ENCODE measurements around the gene ZYX.
"Not testable (repeated sequence)": the region's sequence is repeated elsewhere in the genome, so short reads cannot be mapped to it uniquely, and the experiment has no call there.

The ZYX gene

DNA sequence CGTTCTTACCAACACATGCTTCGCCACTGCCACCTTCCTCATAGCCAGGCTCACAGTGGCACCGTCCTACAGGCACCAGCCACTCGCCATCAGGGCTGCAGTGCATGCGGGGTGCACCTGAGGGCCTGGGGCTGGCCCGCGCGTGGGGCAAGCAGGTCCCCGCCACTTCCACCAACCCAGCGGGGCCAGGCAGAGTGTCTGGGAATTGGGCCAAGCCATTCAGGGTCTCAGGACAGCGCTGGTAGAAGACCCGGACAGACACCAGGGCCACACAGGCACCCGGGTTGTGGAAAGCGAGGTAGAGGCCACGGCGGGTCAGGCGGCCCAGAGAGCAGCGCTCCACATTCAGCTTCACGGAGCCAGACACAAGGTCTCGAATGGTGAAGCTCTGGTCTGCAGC is 18.5 kb downstream of the ZYX start:
- no peak for DNase-seq

DNA sequence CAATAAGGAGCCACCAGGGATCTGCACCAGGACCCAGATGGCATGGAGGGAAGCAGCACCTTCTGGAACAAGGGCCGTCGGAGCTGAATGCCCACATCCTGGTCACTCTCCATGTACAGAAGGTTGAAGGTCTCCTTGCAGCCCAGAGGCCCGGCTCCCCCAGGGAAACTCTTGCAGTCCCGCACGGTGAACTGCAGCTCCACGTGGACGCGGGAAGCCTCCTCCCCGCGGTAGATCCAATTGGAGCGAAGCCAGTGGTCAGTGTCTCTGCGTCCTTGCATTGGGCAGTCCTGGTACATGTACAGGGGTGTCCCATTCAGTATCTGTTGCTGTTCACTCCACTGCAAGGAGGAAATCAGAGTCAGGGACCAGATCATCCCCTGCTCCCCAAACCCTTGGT is 20.1 kb downstream of the ZYX start:
- DNase-seq = no peak

DNA sequence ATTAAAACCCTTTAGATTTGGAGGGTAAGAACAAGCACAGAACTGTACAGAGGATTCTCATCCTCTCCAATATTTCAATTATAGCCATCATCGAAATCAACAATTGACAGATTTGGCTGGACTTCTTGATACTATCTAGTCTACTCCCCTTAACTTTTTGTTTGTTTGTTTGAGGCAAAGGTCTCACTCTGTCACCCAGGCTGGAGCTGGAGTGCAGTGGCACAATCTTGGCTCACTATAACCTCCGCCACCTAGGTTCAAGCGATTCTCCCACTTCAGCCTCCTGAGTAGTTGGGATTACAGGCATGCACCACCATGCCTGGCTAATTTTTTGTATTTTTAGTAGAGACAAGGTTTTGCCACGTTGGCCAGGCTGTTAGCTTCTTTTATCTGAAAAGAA is 21.1 kb downstream of the ZYX start:
- not testable (repeated sequence) for DNase-seq

DNA sequence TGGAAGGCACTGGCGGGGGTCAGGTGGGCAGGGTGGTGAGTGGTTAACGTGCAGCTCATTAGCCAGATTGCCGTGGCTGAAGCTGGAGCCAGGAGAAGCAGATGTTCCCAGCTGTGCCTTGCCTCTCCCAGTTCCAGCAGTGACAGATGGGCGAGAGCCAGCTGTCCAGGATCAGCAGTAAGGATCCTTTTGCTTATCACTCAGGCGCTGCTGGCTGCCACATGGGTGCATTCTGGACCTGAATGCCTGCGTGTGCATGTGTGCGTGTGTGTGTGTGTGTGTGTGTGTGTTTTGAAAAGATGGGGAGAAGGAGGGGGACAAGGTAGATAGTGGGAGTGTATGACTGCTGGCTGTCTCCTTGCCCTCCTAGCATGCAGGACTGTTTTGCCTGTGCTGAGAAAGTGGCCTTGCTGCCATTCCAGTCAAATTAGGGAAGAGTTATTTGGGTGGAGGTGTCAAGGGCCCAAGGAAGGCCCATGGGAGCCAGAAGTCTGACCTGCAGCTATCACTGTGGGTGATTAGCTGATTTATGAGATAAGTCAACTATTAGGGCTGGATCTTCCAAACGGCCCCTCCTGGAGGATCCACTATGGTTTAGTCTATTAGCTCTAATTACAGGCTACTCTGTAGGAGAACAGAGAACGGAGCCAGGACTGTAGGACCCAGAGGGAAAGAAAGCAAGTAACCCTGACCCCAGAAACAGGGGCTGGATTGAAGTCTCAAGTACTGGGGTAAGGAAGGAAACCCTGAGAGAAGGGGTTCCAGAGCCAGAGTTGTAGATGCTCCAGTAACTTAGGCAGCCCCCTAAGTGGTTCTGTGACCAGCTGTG is 24.2 kb downstream of the ZYX start:
- DNase-seq = no peak

DNA sequence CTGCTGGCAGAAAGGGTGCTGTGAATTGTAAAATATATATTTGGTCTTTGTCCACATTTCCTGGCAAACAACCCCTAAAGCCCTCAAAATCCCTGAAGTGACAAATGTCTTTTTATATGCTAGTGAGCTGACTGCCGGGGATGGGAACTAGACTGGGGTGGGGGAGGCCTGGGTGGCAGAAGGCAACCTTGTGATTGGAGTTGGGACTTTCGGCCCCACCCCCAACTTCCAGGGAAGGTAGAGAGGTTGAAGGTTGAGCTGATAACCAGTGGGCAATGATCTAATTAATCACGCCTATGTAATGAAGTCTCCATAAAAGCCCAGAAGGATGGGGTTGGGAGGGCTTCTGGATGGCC is 24.8 kb downstream of the ZYX start:
- DNase-seq = no peak

DNA sequence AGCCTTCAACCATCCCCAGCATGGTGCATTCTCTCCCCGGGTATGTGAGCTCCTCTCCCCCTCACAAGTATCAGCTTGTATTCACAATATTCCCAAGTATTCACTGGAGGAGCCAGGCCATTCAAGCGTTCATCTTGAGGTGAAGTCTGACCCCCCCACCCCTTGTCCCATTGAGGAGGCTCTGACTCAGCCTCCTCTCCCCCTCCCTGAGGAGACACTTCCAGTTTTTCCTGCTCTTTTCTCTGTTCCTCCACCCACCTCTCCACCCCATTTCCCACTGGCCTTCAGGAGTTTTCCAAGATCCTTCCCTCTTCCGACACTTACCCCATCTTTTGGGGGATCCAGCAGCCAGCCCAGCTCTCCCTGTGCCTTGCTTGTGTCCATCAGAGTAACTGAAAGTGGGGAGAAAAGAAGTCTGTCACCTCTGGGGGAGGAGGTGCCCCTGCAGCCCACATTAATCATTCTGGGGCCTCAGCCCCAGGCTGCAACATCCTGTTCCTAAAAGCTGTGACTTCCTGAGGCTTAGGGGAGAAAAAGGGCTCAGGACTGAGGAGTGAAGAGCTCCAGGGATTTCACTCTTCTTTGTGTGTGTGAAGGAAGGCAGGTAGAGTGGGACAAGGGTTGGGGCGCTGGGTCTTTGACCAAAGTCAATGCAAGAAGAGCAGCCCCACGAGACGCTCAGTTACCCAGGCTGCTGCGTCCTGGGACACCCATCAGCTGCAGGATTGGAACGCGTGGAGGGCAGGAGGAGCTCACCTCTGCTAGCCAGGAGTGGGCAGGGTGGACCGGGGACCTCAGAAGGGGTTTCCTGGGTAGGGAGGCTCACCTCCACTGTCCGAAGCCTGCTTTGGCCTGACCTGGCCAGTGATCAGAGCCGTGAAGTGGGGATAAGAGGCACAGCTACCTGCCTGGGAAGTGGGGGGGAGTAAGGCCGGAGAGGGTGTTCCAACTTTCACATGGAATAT is 26.4 kb downstream of the ZYX start:
- DNase-seq = no peak

DNA sequence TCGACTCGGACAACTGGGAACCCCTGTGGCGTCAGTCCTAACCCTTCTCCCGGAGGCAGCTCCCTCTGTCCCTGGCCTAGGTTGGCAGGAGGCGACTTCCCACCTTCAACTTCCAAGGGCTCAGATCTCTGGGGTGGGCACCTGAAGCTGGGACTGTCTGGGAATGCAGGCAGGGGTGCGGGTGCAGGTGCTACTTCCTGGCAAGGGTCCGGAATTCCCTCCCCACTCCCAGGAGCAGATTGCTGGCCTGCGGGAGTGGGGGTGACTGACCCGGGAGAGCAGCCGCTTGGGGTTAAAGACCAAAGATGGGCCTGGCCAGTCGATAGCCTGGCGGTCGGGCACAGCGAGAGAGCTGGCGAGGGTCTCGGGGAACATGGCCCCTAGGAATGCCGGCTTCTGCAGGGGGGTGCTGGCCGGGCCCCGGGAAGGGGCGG is 27.1 kb downstream of the ZYX start:
- no peak for DNase-seq

DNA sequence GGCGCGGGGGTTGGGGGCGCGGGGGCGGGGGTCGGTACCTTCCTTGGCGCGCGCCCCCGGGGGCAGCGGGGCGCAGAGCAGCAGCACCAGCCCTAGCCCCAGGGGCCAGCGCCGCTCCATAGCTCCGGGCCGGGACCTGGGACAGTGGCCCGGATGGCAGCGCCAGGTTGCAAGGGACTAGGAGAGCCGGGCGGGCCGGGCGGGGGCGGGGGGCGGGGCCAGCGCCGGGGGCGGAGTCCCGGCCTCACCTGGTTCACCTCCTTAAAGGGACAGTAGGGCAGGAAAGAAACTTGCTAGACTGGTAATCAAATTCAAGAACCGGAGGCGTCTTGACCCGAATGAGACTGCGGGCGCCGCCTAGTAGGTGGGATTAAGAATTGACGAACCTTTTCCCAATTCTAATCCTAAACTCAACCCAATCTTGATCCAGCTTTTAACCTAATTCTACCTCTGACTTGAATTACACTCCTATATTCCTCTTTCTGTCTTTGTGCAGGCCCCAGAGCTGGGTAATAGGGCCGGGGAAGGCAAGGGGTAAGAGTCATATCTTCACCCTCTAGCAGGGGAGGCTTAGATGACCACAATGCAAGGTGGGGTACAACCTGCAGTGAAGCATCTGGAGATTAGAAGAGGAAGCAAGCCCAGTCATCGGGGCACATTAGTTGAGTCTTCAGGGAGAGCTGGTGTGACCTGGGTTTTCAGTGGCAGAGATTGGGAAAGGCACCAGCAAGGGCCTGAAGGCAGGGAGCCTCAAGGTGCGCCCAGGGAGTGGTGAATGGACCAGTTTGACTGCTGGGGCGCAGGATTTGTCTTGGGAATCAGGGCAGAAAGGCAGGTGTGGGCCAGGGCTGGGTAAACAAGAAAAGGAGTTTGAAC is 27.8 kb downstream of the ZYX start, which contains the start of gene EPHA1:
TSS of gene EPHA1 (minus strand) at position 171 of the 876 bp plus-strand sequence. CDS start at position 120, 51 bp downstream.
- DNase-seq = no peak

DNA sequence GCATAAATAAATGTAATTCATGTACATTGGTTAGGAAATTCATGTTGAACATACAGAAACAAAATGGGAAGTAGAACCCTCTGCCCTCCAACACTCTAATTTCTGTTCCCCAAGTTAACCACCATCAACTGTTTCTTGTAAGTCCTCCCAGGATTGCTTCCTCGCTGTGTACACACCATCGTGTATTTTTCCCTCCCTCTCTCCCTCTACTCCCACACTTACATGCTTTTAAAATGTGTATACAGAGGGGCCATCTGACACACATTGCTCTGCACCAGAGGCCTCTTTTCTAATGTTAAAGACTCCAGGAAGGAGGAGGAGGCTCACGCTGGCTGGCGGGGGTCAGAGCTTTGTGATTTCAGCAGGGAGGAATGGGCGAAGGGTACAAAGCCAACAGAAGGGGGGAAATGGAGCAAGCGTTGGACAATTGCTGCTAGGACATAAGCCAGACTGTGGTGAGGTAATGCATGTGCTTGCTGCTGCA is 29.4 kb downstream of the ZYX start:
- DNase-seq = no peak

DNA sequence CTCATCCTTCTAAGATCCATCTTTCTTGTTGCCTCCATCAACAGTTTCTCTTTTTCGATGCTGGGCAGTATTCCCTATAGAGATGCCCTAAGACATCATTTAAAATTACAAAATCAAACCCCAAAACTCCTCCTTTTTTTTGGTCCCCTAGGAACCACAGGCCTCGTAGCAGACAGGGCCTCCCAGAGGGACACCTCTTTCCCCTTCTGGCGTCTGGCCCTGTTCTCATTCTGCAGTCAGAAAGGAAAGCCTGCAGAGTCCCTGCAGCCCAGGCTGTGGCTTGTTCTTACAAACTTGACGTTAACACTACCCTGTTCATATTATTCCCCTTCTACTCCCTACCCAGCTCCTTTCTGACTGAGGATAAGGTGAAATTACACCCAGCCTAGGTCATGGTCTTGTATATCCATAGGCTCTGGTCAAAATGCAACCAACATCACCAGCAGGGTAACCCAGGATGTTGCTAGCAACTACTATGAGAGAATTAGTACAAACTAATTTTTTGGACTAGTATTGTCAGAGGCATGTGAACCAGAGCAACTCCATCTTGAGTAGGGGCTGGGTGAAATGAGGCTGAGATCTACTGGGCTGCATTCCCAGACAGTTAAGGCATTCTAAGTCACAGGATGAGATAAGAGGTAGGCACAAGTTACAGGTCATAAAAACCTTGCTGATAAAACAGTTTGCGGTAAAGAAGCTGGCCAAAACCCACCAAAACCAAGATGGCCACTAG is 31.0 kb downstream of the ZYX start:
- no peak for DNase-seq

DNA sequence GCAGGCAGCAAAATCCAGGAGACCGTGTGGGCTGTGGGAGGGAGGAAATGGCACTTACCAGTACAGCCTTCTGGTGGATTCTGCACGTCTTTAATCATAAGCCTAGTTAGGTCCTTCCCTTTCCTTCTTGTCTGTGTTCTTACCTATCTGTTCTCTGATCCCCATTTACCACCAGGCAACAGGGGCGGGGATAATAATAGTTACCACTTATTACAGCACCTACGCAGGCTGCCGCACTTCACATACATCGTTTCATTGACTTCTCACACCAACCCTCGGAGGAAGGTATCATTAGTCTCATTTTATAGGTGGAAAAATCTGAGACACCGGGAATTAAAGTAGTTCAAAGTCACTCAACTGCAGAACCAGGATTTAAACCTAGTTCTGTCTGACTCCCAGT is 32.0 kb downstream of the ZYX start:
- DNase-seq = no peak

DNA sequence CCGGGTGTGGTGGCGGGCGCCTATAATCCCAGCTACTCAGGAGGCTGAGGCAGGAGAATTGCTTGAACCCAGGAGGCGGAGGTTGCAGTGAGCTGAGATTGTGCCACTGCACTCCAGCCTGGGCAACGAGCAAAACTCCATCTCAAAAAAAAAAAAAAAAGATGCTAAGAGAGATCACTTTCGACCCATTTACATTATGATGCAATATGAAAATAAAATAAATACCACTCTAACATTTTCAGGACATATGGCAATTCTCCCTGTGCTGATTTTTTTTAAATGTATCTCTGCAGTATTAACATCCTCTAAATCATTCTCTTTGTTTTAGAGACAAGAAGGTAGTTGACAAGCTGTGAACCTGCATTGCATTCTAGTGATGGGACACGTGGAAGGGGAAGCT is 34.1 kb downstream of the ZYX start:
- DNase-seq = not testable (repeated sequence)

DNA sequence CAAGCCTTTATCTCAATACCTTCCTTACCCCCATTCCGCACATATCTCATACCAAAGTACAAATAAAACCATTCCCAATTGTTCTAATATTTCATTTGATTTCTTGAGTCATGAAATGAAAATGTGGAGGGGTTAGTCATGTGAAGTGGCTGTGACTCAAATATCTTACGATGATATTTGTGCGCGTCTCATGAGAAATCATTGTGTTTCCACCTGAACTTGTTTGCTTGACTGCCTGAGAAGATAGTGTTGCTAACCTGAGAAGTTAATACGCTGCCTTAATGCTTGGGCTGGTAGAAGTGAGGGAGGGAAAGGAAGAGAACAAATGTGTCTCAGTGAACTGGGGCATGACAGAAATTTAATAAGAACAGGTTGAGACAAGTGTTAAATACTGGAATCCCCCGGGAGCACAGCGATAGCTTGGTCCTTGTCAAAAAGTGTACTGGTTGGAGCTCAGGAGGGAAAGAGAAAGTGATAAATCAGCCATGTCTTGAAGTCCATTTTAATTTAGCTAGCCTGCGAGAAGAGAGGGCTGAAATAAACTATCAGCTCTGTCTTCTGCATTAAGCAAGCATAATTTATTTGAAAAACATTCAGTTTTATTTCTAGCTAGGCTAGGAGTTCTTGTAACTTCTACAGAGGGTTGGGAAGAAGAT is 34.7 kb downstream of the ZYX start:
- DNase-seq = no peak

DNA sequence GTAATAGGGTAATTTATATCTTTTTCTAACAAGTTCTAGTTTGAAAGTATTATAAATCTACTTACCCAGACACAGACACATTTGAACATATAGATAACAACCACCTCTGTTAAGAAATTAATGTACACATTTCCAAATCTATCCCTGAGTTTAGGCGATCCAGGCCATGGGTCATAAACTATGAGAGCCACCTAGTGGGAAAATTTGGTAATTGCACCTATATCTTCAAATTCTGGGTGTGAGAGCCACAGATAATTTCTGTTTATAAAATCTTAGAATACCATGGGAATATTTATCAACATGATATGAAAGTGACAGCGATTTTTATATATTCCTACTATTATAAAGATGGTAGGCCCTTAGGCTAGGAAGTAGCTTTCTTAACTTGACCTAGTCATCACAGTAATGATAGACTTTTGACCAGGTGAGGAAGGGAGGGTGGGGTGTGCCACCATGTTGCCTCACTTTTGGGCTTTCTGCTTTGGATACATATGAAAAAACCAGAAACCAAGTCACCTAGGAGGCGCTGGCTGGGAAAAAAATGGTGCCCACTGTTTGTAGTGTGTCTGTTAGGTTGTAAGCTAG is 35.5 kb downstream of the ZYX start:
- no peak for DNase-seq

DNA sequence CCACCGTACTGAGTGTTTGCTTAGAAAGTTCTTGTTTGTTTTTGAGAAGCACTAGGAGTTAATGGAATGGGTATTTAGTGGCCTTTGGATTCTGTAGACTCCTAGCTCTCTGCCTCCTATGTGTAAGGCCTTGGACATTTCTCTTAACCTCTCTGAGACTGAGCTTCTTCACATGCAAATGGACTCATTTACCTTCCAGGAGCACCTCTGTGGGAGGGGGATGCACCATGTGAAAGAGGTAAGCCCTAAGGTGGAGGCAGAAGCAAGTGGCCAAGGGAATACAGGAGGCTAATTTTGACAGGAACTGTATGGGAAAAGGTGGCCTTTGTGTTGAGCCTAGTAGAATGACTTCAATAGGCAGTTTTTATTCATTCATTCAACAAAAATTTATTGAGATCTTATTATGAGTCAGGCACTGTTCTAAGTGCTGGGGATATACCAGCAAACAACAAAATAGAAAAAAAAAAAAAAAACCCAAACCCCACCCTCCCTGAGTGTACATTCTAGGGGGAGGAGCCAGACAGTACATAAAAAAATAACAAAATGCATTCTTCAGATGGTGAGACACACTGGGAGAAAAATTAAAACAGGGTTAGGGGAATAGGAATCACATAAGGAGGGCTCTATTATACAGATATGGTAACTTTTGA is 36.7 kb downstream of the ZYX start:
- no peak for DNase-seq

DNA sequence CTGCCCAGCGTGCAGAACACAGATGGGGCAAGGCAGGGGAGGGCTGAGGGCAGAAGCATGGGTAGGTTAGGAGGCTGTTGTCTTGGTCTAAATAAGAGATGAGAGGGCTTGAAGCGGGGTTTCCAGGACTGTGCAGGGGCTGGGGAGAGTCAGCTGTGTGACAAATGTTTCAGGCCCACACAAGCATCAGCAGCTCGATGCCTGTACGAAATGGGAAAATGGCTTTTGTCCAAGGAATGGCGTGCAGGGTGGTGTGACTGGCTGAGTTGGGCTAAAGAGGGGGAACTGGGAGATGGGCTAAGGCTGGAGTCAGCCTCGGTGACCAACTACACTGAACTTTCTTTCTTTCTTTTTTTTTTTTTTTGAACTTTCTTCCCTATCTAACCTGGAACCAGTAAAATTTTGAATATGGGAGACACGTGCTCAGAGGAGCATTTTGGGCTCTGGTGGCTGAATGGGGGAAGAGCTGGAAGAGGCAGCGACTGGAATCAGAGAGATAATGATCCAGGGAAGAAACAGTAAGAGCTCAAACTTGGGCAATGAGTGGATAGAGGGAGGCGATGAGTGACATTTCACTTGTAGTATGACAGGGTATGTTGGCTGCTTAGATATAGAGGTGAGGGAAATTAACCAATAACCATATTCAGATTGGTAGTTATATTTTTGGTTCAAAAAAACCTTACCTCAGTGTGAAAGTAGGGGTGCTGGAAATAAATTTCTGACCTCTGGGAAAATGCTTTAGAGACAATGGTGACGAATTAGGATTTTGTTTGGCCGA is 37.7 kb downstream of the ZYX start:
- no peak for DNase-seq

DNA sequence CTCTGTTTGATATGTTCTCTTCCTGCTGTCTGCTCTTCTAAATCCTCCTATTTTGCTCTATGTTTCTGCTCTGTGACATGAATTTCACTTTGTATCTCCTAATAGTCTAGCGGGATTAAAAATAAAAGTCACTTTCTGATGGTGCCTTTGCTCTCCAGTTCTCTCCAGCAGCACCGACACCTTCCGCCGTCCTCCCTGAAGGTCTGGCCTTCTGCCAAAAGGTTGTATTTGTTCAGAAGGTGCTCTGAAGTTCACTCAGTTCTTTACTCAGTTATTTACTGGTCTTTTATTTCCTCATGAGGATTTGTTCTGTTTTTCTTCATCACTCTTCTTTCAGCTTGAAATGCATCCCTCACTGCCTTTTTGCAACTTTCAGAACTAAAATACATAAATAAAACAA is 38.7 kb downstream of the ZYX start:
- no peak for DNase-seq

DNA sequence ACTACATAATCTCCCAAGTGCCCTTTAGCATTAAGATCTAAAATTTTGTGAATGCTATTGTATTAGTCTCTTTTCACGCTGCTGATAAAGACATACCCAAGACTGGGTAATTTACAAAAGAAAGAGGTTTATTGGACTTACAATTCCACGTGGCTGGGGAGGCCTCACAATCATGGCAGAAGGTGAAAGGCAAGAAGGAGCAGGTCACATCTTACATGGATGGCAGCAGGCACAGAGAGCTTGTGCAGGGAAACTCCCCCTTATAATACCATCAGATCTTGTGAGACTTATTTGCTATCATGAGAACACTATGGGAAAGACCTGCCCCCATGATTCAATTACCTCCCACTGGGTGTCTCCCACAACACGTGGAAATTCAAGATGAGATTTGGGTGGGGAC is 39.5 kb downstream of the ZYX start:
- DNase-seq = not testable (repeated sequence)

DNA sequence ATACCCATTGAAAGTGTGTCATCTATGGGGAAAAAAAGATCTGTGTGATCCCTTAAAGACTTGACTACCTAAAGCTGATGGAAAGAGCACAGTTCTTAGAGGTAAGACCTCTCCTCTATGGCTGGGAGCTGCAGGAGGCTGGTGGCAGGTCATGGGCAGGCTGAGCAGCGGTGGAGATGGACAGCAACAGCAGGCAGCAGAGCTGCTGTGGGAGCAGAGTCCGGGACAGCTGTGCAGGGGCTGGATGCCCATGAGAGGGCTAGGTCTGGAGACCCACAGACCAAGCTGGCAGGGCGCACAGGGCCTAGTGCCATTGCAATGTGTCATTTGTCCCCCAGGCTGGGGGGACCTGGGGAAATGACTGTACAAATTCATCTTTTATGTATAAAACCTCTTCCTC is 40.9 kb downstream of the ZYX start:
- no peak for DNase-seq

DNA sequence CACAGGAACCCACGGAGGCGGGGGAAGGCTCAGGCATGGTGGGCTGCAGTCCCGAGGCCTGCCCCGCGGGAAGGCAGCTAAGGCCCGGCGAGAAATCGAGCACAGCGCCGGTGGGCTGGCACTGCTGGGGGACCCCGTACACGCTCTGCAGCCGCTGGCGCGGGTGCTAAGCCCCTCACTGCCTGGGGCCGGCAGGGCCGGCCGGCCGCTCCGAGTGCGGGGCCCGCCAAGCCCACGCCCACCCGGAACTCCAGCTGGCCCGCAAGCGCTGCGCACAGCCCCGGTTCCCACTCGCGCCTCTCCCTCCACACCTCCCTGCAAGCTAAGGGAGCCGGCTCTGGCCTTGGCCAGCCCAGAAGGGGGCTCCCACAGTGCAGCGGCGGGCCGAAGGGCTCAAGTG is 43.3 kb downstream of the ZYX start:
- not testable (repeated sequence) for DNase-seq
